GM12878 (cell line): Measurements from ENCODE around the gene FGFR1OP2. TPM values are rescaled to one million over a fixed set of nuclear protein-coding genes. Genes with fewer than 3 reads are reported as not detected.
A peak's percentile ranks its signal among the peaks of the same experiment; 100 is the strongest.

Source experiments
- ATAC-seq: fragments of 200-7000 bp; cut with Tn5 transposase; 3 replicates; pipeline ENCODE4 v1.9.1; 2020; ENCODE audit warnings: mild to moderate bottlenecking, moderate library complexity
- BruUV-seq: library from RNA; stranded (reverse); fragments of 400-500 nt; replicated peaks from 2 replicates; lab custom pipeline; 2021; lab: Mats Ljungman, UMichigan
- CTCF ChIA-PET: fragments of 300-600 bp; sonication (Branson Sonifier 250); formaldehyde crosslinking; extraction: SDS; loops from one replicate; lab custom pipeline; 2021; ENCODE audit warnings: inconsistent platforms; lab: Yijun Ruan, JAX
- POLR2A ChIA-PET: fragments of 350-600 bp; formaldehyde crosslinking; extraction: SDS; loops from one replicate; lab custom pipeline; 2021; ENCODE audit warnings: inconsistent platforms; lab: Charles Lee
- RAD21 ChIA-PET: fragments of 300-600 bp; sonication (Branson Sonifier 250); formaldehyde crosslinking; loops from one replicate; lab custom pipeline; 2023; ENCODE audit warnings: antibody characterized with exemption; ENCODE audit not compliant: unreplicated experiment; lab: Charles Lee
- SMC1A ChIA-PET: fragments of 300-600 bp; sonication (Branson Sonifier 250); formaldehyde crosslinking; loops from one replicate; lab custom pipeline; 2023; ENCODE audit not compliant: unreplicated experiment, uncharacterized antibody; lab: Charles Lee
- DNase-seq: peaks from one replicate; pipeline ENCODE4 v3.0.0-alpha.2; 2011; ENCODE audit warnings: low read depth, low spot score
- FAIRE-seq: peaks from 3 replicates; lab custom pipeline; 2011; peaks lifted over from hg19 to GRCh38; lab: Jason Lieb, UNC
- H2AFZ ChIP-seq: 2 replicates; pipeline ENCODE4 v1.6.0; 2011; ENCODE audit warnings: low read depth, low read length, control low read depth; ENCODE audit not compliant: control insufficient read depth
- H3K27ac ChIP-seq: 2 replicates; pipeline ENCODE4 v1.5.1; 2011; ENCODE audit warnings: control low read depth; ENCODE audit not compliant: control insufficient read depth, insufficient read depth
- H3K27me3 ChIP-seq, 2 experiments: replicated peaks in 1 of 2; 2 replicates each; pipeline versions ENCODE4 v1.6.0 to v1.6.1; 2011; ENCODE audit warnings: low read length in 1 of 2; ENCODE audit not compliant: control insufficient read depth in 2 of 2, insufficient read depth in 2 of 2
- H3K36me3 ChIP-seq, 2 experiments: 2 replicates each; pipeline ENCODE4 v1.5.1; 2011; ENCODE audit warnings: low read length in 1 of 2; ENCODE audit not compliant: control insufficient read depth in 2 of 2, insufficient read depth in 2 of 2
- H3K4me1 ChIP-seq: 2 replicates; pipeline ENCODE4 v1.6.1; 2011; ENCODE audit warnings: mild to moderate bottlenecking, low read length, moderate library complexity, mixed read lengths; ENCODE audit not compliant: control insufficient read depth, insufficient read depth
- H3K4me2 ChIP-seq: 2 replicates; pipeline ENCODE4 v1.6.0; 2011; ENCODE audit warnings: control low read depth; ENCODE audit not compliant: control insufficient read depth, insufficient read depth
- H3K4me3 ChIP-seq: fragments of 200-600 bp; sonication (generic); 2 replicates; pipeline ENCODE4 v1.5.1; 2016
- H3K79me2 ChIP-seq: 2 replicates; pipeline ENCODE4 v1.6.0; 2011; ENCODE audit warnings: low read length; ENCODE audit not compliant: control insufficient read depth, insufficient read depth
- H3K9ac ChIP-seq: 2 replicates; pipeline ENCODE4 v1.8.0; 2011; ENCODE audit warnings: low read length, control low read depth, mixed read lengths; ENCODE audit not compliant: control insufficient read depth, insufficient read depth
- H3K9me3 ChIP-seq: replicated peaks from 3 replicates; pipeline ENCODE4 v1.5.1; 2011; ENCODE audit warnings: mild to moderate bottlenecking, low read length; ENCODE audit not compliant: control insufficient read depth, insufficient read depth
- H4K20me1 ChIP-seq: 2 replicates; pipeline ENCODE4 v1.6.0; 2011; ENCODE audit not compliant: control insufficient read depth, insufficient read depth
- ASH2L ChIP-seq: fragments of 300-600, 200-600 bp; sonication (generic); IDR thresholded peaks from 2 replicates; pipeline ENCODE4 v1.6.1; 2017; ENCODE audit warnings: low read depth, mild to moderate bottlenecking, borderline replicate concordance
- CHD2 ChIP-seq: IDR thresholded peaks from 2 replicates; pipeline ENCODE4 v1.6.1; 2011; ENCODE audit warnings: low read depth, low read length, improper control_type of control experiment, borderline replicate concordance
- HDGF ChIP-seq: fragments of 450-650 bp; IDR thresholded peaks from 2 replicates; pipeline ENCODE4 v1.6.1; 2016; ENCODE audit warnings: antibody characterized with exemption
- LARP7 ChIP-seq: fragments of 450-650 bp; IDR thresholded peaks from 2 replicates; pipeline ENCODE4 v1.6.1; 2017; ENCODE audit warnings: mild to moderate bottlenecking
- MTA2 ChIP-seq: fragments of 450-650 bp; IDR thresholded peaks from 2 replicates; pipeline ENCODE4 v1.6.1; 2016; ENCODE audit warnings: low read depth, mild to moderate bottlenecking, moderate library complexity
- NBN ChIP-seq: fragments of 450-650 bp; IDR thresholded peaks from 2 replicates; pipeline ENCODE4 v1.6.1; 2016
- STAT1 ChIP-seq: fragments of 450-650 bp; conservative IDR thresholded peaks from 2 replicates; pipeline ENCODE4 v1.6.1; 2014; ENCODE audit warnings: antibody characterized with exemption, mild to moderate bottlenecking
- YBX1 ChIP-seq: fragments of 450-650 bp; IDR thresholded peaks from 2 replicates; pipeline ENCODE4 v1.6.1; 2016; ENCODE audit warnings: antibody characterized with exemption
- WGBS: methylation state at CpG from one replicate; pipeline ENCODE4 v1.1.6; 2016; ENCODE audit warnings: low lambda C conversion rate; ENCODE audit not compliant: insufficient replicate concordance, insufficient coverage; ENCODE audit errors: missing lambda C conversion rate; 5-methylcytosine and 5-hydroxymethylcytosine counted together
- in situ Hi-C: fragments of 300-500 bp; cut with MboI; formaldehyde crosslinking; loops from 9 replicates; pipeline ENCODE4 v1.14.3; 2018; ENCODE audit warnings: mixed read lengths
- intact Hi-C: fragments of 100-400 bp; cut with micrococcal nuclease; formaldehyde crosslinking; loops from one replicate; pipeline ENCODE4 v1.14.2; 2022; ENCODE audit not compliant: unreplicated experiment
- polyA plus RNA-seq, 11 experiments: library from polyadenylated mRNA; depleted of rRNA in 4 of 11; unstranded in 6 of 11; stranded (reverse) in 5 of 11; fragments of >200 nt; fragmentation: Nextera tagmentation in 4 of 11; fragmentation: Illumina TruSeq in 1 of 11; extraction: Ambion mirVana in 4 of 11; extraction: Trizol in 1 of 11; gene quantifications; 1 replicate in 1 of 11; 2 replicates in 10 of 11; pipeline versions ENCODE4 v1.2.1 to v1.2.3, GENCODE V29; 2011 to 2016; ENCODE audit warnings: inconsistent platforms in 2 of 11, missing spikeins in 2 of 11, low read depth in 1 of 11
- total RNA-seq, 4 experiments: library from RNA; depleted of rRNA in 3 of 4; stranded (reverse); fragments of >200 nt in 3 of 4; fragmentation: Illumina TruSeq in 1 of 4; extraction: Trizol in 1 of 4; gene quantifications; 2 replicates each; pipeline versions ENCODE4 v1.2.1 to v1.2.3, GENCODE V29; 2013 to 2021
- TF ChIP-seq, protein P1 (sequence below): IDR thresholded peaks from 2 replicates; pipeline ENCODE4 v1.6.1; 2011; ENCODE audit warnings: low read depth, mild to moderate bottlenecking, low read length, moderate library complexity, borderline replicate concordance; ENCODE audit errors: extremely low read depth
- TF ChIP-seq, protein P2 (sequence below): fragments of 450-650 bp; IDR thresholded peaks from 2 replicates; pipeline ENCODE4 v1.6.1; 2016; ENCODE audit warnings: mild to moderate bottlenecking
- TF ChIP-seq, protein P3 (sequence below): IDR thresholded peaks from 2 replicates; pipeline ENCODE4 v1.6.1; 2012; ENCODE audit warnings: low read depth, low read length, improper control_type of control experiment

Gene FGFR1OP2
- total and polyA plus RNA-seq, 10 of the 15 experiments (the other 5 are each of a cell fraction or from before 2014, with no cell fraction given), result 28.5 to 59.1 (median 38.3) TPM

DNA sequence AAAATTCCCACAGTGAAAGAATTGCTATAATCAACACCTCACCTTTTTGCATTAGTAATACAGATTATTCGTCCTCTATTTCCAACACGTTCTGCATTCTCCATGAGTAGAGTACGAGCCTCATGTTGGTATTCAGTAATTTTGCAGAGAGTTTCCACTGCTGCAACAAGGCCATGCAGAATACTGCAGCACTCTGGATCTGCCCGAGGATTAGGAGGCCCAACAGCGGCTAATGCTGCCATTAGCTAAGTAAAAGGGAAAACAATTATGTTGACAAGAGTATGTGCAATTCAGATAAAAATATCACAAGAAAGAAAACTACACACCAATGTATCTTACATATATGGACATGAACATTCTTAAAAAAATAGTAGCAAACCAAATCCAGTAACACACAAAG, 9.6 kb upstream of the FGFR1OP2 start:
- ChIA-PET CTCF (no interaction called here), SMC1A (interaction anchor here (1.1 kb wide), 1 partner anchor 35 kb away, joined by 3 read pairs; no protein-coding TSS in a partner anchor), POLR2A (interaction anchor here (1.2 kb wide), 1 partner anchor 11 kb away, joined by 3 read pairs; no protein-coding TSS in a partner anchor), RAD21 (interaction anchor here (1.0 kb wide), 1 partner anchor 87 kb away, joined by 3 read pairs; no protein-coding TSS in a partner anchor)
- no peak for FAIRE-seq
- in situ Hi-C loops (no loop called here), intact Hi-C loops (no loop called here)
- H3K27me3 ChIP-seq, result no peaks in the 10 kb centered on the region
- no peak overlapping the region for H3K4me3 ChIP-seq
- no peak overlapping the region for H3K9ac ChIP-seq
- peaks cover 0 to 11% of the 10 kb centered on the region in 2 experiments; a peak in 1 of 4 replicates for H3K36me3 ChIP-seq
- peaks cover 24% of the 10 kb centered on the region for H3K79me2 ChIP-seq
- H3K9me3 ChIP-seq, result no peaks in the 10 kb centered on the region
- no peak for ATAC-seq
- WGBS, result 97% methylated on average over 5 of the region's 5 CpGs
- no peak overlapping the region for H3K27ac ChIP-seq
- BruUV-seq, result no TSS peak
- H2AFZ ChIP-seq, result no peak overlapping the region
- no peak overlapping the region for H3K4me2 ChIP-seq
- H4K20me1 ChIP-seq, result no peaks in the 10 kb centered on the region
- H3K4me1 ChIP-seq, result no peaks in the 10 kb centered on the region
- TF ChIP-seq, protein P1, sequence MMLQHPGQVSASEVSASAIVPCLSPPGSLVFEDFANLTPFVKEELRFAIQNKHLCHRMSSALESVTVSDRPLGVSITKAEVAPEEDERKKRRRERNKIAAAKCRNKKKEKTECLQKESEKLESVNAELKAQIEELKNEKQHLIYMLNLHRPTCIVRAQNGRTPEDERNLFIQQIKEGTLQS, result no peak
- DNase-seq, result no peak

DNA sequence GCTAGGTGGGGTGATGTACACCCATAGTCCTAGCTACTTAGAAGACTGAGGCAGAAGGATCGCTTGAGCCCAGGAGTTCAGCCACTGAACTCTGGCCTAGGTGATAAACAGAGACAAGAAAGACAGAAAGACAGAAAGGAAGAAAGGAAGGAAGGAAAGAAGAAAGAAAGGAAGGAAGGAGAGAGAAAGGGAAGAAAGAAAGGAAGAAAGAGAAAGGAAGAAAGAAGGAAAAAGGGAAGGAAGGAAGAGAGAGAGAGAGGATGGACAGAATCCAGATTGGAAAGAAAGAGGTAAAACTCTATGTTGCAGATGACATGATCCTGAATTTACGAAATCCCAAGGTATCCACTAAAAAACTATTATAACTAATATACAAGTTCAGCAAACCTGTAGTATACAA, 8.7 kb upstream of the FGFR1OP2 start:
- Histone ChIP-seq H3K79me2 (peaks cover 32% of the 10 kb centered on the region), H4K20me1 (no peaks in the 10 kb centered on the region), H3K36me3 (peaks cover 0 to 12% of the 10 kb centered on the region in 2 experiments; a peak in 1 of 4 replicates), H3K9me3 (no peaks in the 10 kb centered on the region), H3K9ac (no peak overlapping the region), H3K27me3 (no peaks in the 10 kb centered on the region), H2AFZ (no peak overlapping the region), H3K4me1 (no peaks in the 10 kb centered on the region), H3K4me3 (no peak overlapping the region), H3K27ac (no peak overlapping the region), H3K4me2 (no peak overlapping the region)
- in situ Hi-C loops, result no loop called here
- SMC1A ChIA-PET, result interaction anchor here (1.1 to 1.3 kb wide), 2 partner anchors 17 to 34 kb away, joined by 3 to 5 read pairs; no protein-coding TSS in a partner anchor
- TF ChIP-seq MTA2 (no peak), HDGF (peak; percentile 45; the same call in 1 of the 2 replicates), LARP7 (no peak), STAT1 (no peak), CHD2 (no peak), NBN (peak; percentile 41; the same call in 1 of the 2 replicates), ASH2L (no peak), YBX1 (peak; percentile 56; the same call in 1 of the 2 replicates)
- TF ChIP-seq, protein P2, sequence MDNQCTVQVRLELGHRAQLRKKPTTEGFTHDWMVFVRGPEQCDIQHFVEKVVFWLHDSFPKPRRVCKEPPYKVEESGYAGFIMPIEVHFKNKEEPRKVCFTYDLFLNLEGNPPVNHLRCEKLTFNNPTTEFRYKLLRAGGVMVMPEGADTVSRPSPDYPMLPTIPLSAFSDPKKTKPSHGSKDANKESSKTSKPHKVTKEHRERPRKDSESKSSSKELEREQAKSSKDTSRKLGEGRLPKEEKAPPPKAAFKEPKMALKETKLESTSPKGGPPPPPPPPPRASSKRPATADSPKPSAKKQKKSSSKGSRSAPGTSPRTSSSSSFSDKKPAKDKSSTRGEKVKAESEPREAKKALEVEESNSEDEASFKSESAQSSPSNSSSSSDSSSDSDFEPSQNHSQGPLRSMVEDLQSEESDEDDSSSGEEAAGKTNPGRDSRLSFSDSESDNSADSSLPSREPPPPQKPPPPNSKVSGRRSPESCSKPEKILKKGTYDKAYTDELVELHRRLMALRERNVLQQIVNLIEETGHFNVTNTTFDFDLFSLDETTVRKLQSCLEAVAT, result 0 out of 2 replicates have a peak, but pooled peaks have one; percentile 26
- TF ChIP-seq, protein P3, sequence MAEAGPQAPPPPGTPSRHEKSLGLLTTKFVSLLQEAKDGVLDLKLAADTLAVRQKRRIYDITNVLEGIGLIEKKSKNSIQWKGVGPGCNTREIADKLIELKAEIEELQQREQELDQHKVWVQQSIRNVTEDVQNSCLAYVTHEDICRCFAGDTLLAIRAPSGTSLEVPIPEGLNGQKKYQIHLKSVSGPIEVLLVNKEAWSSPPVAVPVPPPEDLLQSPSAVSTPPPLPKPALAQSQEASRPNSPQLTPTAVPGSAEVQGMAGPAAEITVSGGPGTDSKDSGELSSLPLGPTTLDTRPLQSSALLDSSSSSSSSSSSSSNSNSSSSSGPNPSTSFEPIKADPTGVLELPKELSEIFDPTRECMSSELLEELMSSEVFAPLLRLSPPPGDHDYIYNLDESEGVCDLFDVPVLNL, result no peak
- RAD21 ChIA-PET, result no interaction called here
- WGBS, result 97% methylated on average over 2 of the region's 2 CpGs
- CTCF ChIA-PET, result interaction anchor here (0.6 kb wide), 3 partner anchors 11 to 154 kb away, joined by 3 to 4 read pairs (median 3); no protein-coding TSS in a partner anchor
- no peak for ATAC-seq
- intact Hi-C loops, result no loop called here
- FAIRE-seq, result no peak
- no TSS peak for BruUV-seq
- DNase-seq, result no peak
- POLR2A ChIA-PET, result no interaction called here
